ENCODE results near the gene PCDHGA7. TPM values are rescaled to one million over a fixed set of nuclear protein-coding genes. Genes with fewer than 3 reads are reported as not detected.

The PCDHGA7 gene
- polyA plus RNA-seq, 3 donors from 2014 or later = not detected

- Mint-ChIP-seq H3K27me3 (ENCODE audit: low read depth in 3 of 3) (peaks cover 17 to 55% (median 34%) of the 10 kb centered on the region in 3 donors), H3K9me3 (peaks cover 11 to 37% (median 15%) of the 10 kb centered on the region in 6 donors), H3K27ac (no peak overlapping the region), H3K36me3 (peaks cover 0 to 8% (median 4%) of the 10 kb centered on the region in 3 donors), H3K4me1 (peaks cover 6 to 7% of the 10 kb centered on the region in 2 donors), H3K4me3 (peak overlapping the region in 4 of 5 donors; percentile 10 to 77 (median 58))
- DNase-seq = no peak
Measured at GRCh38 chr5:141355641-141356040, 26.9 kb upstream of the PCDHGA7 start.

- H3K4me3 Mint-ChIP-seq = peak overlapping the region in 2 of 5 donors; percentile 21 to 44
- no peak for DNase-seq
- H3K4me1 Mint-ChIP-seq = peaks cover 6 to 7% of the 10 kb centered on the region in 2 donors
- H3K27me3 Mint-ChIP-seq (ENCODE audit: low read depth in 3 of 3) = peaks cover 21 to 53% (median 35%) of the 10 kb centered on the region in 3 donors
- peaks cover 4 to 8% (median 6%) of the 10 kb centered on the region in 3 donors for H3K36me3 Mint-ChIP-seq
- H3K27ac Mint-ChIP-seq = no peak overlapping the region
- peaks cover 14 to 37% (median 20%) of the 10 kb centered on the region in 6 donors for H3K9me3 Mint-ChIP-seq
Measured at GRCh38 chr5:141356133-141356532, 26.4 kb upstream of the PCDHGA7 start.

GRCh38 chr5:141356950-141357349, 25.6 kb upstream of the PCDHGA7 start:
- no peak for DNase-seq
- Mint-ChIP-seq H3K27me3 (ENCODE audit: low read depth in 3 of 3) (peaks cover 21 to 54% (median 41%) of the 10 kb centered on the region in 3 donors), H3K36me3 (peaks cover 4 to 8% (median 8%) of the 10 kb centered on the region in 3 donors), H3K9me3 (peaks cover 16 to 41% (median 24%) of the 10 kb centered on the region in 6 donors), H3K4me3 (no peak overlapping the region), H3K4me1 (peaks cover 6 to 7% of the 10 kb centered on the region in 2 donors), H3K27ac (no peak overlapping the region)

GRCh38 chr5:141359790-141360426, 22.6 kb upstream of the PCDHGA7 start, which contains the start of gene PCDHGB2:
TSS of gene PCDHGB2 (plus strand) at chr5:141359994. CDS start at chr5:141360136, 142 bp downstream.
- peaks cover 5 to 6% of the 10 kb centered on the region in 2 donors for H3K4me1 Mint-ChIP-seq
- peak within 1 kb of the TSS in 2 of 6 donors; percentile 36 to 68 for H3K27ac Mint-ChIP-seq
- H3K36me3 Mint-ChIP-seq = peaks cover 4 to 16% (median 8%) of the 10 kb centered on the region in 3 donors
- H3K4me3 Mint-ChIP-seq = peak within 1 kb of the TSS; percentile 78 to 89 (median 85)
- peaks cover 17 to 57% (median 40%) of the 10 kb centered on the region in 6 donors for H3K9me3 Mint-ChIP-seq
- peak; percentile 9 to 29 (median 13) for DNase-seq
- H3K27me3 Mint-ChIP-seq (ENCODE audit: low read depth in 3 of 3) = peaks cover 27 to 63% (median 54%) of the 10 kb centered on the region in 3 donors

- peaks cover 24 to 65% (median 47%) of the 10 kb centered on the region in 6 donors for H3K9me3 Mint-ChIP-seq
- no peak overlapping the region for H3K27ac Mint-ChIP-seq
- DNase-seq = no peak
- H3K4me3 Mint-ChIP-seq = peak overlapping the region in 1 of 5 donors; percentile 89
- peaks cover 4 to 16% (median 14%) of the 10 kb centered on the region in 3 donors for H3K36me3 Mint-ChIP-seq
- peaks cover 3 to 6% of the 10 kb centered on the region in 2 donors for H3K4me1 Mint-ChIP-seq
- peaks cover 30 to 67% (median 57%) of the 10 kb centered on the region in 3 donors for H3K27me3 Mint-ChIP-seq (ENCODE audit: low read depth in 3 of 3)
Measured at GRCh38 chr5:141360685-141361084, 21.9 kb upstream of the PCDHGA7 start.

GRCh38 chr5:141362719-141363118, 19.8 kb upstream of the PCDHGA7 start:
- peak overlapping the region in 1 of 5 donors; percentile 55 for H3K4me3 Mint-ChIP-seq
- H3K36me3 Mint-ChIP-seq = peaks cover 4 to 15% (median 12%) of the 10 kb centered on the region in 3 donors
- H3K27ac Mint-ChIP-seq = no peak overlapping the region
- peaks cover 23 to 68% (median 49%) of the 10 kb centered on the region in 6 donors for H3K9me3 Mint-ChIP-seq
- H3K27me3 Mint-ChIP-seq (ENCODE audit: low read depth in 3 of 3) = peaks cover 32 to 67% (median 64%) of the 10 kb centered on the region in 3 donors
- peaks cover 2 to 6% of the 10 kb centered on the region in 2 donors for H3K4me1 Mint-ChIP-seq
- DNase-seq = no peak

GRCh38 chr5:141363952-141364660, 18.4 kb upstream of the PCDHGA7 start, which contains the start of gene PCDHGA5:
TSS of gene PCDHGA5 (plus strand) at chr5:141364162. CDS start at chr5:141364331, 169 bp downstream.
- Mint-ChIP-seq H3K36me3 (peaks cover 4 to 15% (median 12%) of the 10 kb centered on the region in 3 donors), H3K4me1 (peaks cover 2 to 6% of the 10 kb centered on the region in 2 donors), H3K27ac (peak within 1 kb of the TSS in 1 of 6 donors; percentile 13), H3K27me3 (ENCODE audit: low read depth in 3 of 3) (peaks cover 33 to 71% (median 71%) of the 10 kb centered on the region in 3 donors), H3K4me3 (peak within 1 kb of the TSS in 2 of 5 donors; percentile 8), H3K9me3 (peaks cover 23 to 69% (median 47%) of the 10 kb centered on the region in 6 donors)
- no peak for DNase-seq

- H3K27me3 Mint-ChIP-seq (ENCODE audit: low read depth in 3 of 3) = peaks cover 35 to 74% (median 70%) of the 10 kb centered on the region in 3 donors
- H3K9me3 Mint-ChIP-seq = peaks cover 15 to 58% (median 38%) of the 10 kb centered on the region in 6 donors
- H3K36me3 Mint-ChIP-seq = peaks cover 0 to 8% (median 8%) of the 10 kb centered on the region in 3 donors
- DNase-seq = no peak
- H3K4me1 Mint-ChIP-seq = peaks cover 6 to 10% of the 10 kb centered on the region in 2 donors
- no peak overlapping the region for H3K4me3 Mint-ChIP-seq
- H3K27ac Mint-ChIP-seq = no peak overlapping the region
Measured at GRCh38 chr5:141366016-141366896, 16.3 kb upstream of the PCDHGA7 start.

GRCh38 chr5:141369994-141370848, 12.3 kb upstream of the PCDHGA7 start, which contains the start of gene PCDHGB3:
TSS of gene PCDHGB3 (plus strand) at chr5:141370242. CDS start at chr5:141370395, 153 bp downstream.
- Mint-ChIP-seq H3K27me3 (ENCODE audit: low read depth in 3 of 3) (peaks cover 40 to 51% (median 49%) of the 10 kb centered on the region in 3 donors), H3K36me3 (peaks cover 0 to 9% (median 3%) of the 10 kb centered on the region in 3 donors), H3K4me3 (peak within 1 kb of the TSS; percentile 75 to 90 (median 77)), H3K4me1 (peaks cover 8 to 16% of the 10 kb centered on the region in 2 donors), H3K9me3 (peaks cover 7 to 43% (median 27%) of the 10 kb centered on the region in 6 donors), H3K27ac (no peak within 1 kb of the TSS)
- DNase-seq = peak in 1 of 3 donors; percentile 19

GRCh38 chr5:141371572-141372475, 10.7 kb upstream of the PCDHGA7 start:
- Mint-ChIP-seq H3K9me3 (peaks cover 8 to 39% (median 23%) of the 10 kb centered on the region in 6 donors), H3K4me1 (peaks cover 8 to 16% of the 10 kb centered on the region in 2 donors), H3K36me3 (peaks cover 0 to 7% (median 3%) of the 10 kb centered on the region in 3 donors), H3K27me3 (ENCODE audit: low read depth in 3 of 3) (peaks cover 33 to 48% (median 46%) of the 10 kb centered on the region in 3 donors), H3K27ac (no peak overlapping the region), H3K4me3 (no peak overlapping the region)
- no peak for DNase-seq

GRCh38 chr5:141373673-141374317, 8.7 kb upstream of the PCDHGA7 start, which contains the start of gene PCDHGA6:
TSS of gene PCDHGA6 (plus strand) at chr5:141373891. CDS start at chr5:141374084, 193 bp downstream.
- DNase-seq = peak in 1 of 3 donors; percentile 11
- Mint-ChIP-seq H3K27ac (no peak within 1 kb of the TSS), H3K9me3 (peaks cover 8 to 37% (median 28%) of the 10 kb centered on the region in 6 donors), H3K4me3 (peak within 1 kb of the TSS in 3 of 5 donors; percentile 16 to 71 (median 41)), H3K36me3 (peaks cover 0 to 7% (median 3%) of the 10 kb centered on the region in 3 donors), H3K27me3 (ENCODE audit: low read depth in 3 of 3) (peaks cover 32 to 45% (median 44%) of the 10 kb centered on the region in 3 donors), H3K4me1 (peaks cover 8 to 16% of the 10 kb centered on the region in 2 donors)
